ENCODE data around the gene TTC12. TPM values are rescaled to one million over a fixed set of nuclear protein-coding genes. Genes with fewer than 3 reads are reported as not detected.

Gene TTC12
- total RNA-seq, 1 experiment from 2014 or later: 25.0 TPM

DNA sequence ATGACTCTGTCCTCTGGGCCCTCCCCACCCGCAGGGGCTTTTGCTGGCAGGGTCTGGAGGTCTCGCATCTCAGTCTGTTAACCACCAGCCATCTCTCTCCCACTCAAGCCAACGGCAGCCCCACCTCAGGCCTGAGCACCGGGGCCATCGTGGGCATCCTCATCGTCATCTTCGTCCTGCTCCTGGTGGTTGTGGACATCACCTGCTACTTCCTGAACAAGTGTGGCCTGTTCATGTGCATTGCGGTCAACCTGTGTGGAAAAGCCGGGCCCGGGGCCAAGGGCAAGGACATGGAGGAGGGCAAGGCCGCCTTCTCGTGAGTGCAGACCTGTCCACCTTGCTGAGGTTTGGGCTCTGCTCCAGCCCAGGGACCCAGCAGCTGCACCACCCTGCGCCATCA lies 44.3 kb upstream of the TTC12 start:
- no peaks in the 10 kb centered on the region for H3K79me2 ChIP-seq (ENCODE audit: low read depth)
- no peaks in the 10 kb centered on the region for H3K9me2 ChIP-seq (ENCODE audit: insufficient read depth)
- intact Hi-C loops (cut with micrococcal nuclease; ENCODE audit: unreplicated experiment): no loop called here
- POLR2A ChIA-PET (ENCODE audit: unreplicated experiment): no interaction called here
- H3K27ac ChIP-seq: no peak overlapping the region
- no peaks in the 10 kb centered on the region for H3K4me1 ChIP-seq (replicated peaks; ENCODE audit: insufficient read depth)
- CTCF ChIA-PET: no interaction called here
- no peaks in the 10 kb centered on the region for H3F3A ChIP-seq (ENCODE audit: insufficient read depth, low read depth)
- TF ChIP-seq EZH2 (IDR thresholded peaks at IDR 0.05; ENCODE audit: low read depth): no peak
- TF ChIP-seq, protein P1, sequence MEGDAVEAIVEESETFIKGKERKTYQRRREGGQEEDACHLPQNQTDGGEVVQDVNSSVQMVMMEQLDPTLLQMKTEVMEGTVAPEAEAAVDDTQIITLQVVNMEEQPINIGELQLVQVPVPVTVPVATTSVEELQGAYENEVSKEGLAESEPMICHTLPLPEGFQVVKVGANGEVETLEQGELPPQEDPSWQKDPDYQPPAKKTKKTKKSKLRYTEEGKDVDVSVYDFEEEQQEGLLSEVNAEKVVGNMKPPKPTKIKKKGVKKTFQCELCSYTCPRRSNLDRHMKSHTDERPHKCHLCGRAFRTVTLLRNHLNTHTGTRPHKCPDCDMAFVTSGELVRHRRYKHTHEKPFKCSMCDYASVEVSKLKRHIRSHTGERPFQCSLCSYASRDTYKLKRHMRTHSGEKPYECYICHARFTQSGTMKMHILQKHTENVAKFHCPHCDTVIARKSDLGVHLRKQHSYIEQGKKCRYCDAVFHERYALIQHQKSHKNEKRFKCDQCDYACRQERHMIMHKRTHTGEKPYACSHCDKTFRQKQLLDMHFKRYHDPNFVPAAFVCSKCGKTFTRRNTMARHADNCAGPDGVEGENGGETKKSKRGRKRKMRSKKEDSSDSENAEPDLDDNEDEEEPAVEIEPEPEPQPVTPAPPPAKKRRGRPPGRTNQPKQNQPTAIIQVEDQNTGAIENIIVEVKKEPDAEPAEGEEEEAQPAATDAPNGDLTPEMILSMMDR (conservative IDR thresholded peaks at IDR 0.05): no peak
- no TSS peak for BruUV-seq (replicated peaks)
- H2AFZ ChIP-seq: no peak overlapping the region
- H3K9me3 ChIP-seq (ENCODE audit: insufficient read depth, low read depth): no peaks in the 10 kb centered on the region
- DNase-seq: no peak
- no peaks in the 10 kb centered on the region for H4K20me1 ChIP-seq (ENCODE audit: insufficient read depth)
- no peak overlapping the region for H3K4me2 ChIP-seq
- no peak overlapping the region for H3K4me3 ChIP-seq
- H3K36me3 ChIP-seq (ENCODE audit: low read depth): no peaks in the 10 kb centered on the region
- H3K27me3 ChIP-seq (ENCODE audit: insufficient read depth, low read depth): peaks cover 4% of the 10 kb centered on the region; the same call in 1 of the 2 replicates

DNA sequence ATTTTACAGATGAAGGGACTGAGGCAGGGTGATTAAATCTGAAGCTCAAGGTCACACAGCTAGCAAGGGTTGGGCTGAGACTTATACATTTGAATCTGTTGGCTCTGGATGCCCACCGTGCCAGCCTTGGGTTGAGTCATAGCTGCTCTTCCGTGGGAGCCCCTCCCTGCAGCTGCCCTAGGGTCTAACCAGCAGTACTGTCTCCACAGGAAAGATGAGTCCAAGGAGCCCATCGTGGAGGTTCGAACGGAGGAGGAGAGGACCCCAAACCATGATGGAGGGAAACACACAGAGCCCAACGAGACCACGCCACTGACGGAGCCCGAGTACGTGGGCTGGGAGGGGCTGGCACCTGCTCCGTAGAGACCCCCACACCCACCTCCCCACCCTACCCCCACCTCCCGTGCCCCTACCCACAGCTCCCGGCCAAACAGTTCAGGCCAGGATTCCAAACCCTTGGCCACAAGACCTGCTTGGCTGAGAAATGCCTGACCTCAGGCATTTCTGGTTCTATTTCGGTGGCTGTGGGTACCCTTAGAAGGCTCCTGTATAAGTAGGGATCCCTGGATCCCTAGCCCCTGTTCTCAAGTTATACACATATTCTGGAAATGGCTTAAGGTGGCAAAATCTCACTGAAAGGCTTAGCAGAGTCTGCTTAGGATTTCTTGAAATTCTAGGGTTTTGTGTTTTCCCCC lies 42.7 kb upstream of the TTC12 start:
- ChIA-PET POLR2A (ENCODE audit: unreplicated experiment) (no interaction called here), CTCF (no interaction called here)
- H3F3A ChIP-seq (ENCODE audit: insufficient read depth, low read depth): no peaks in the 10 kb centered on the region
- BruUV-seq (replicated peaks): no TSS peak
- no peak overlapping the region for H2AFZ ChIP-seq
- no peak for TF ChIP-seq EZH2 (IDR thresholded peaks at IDR 0.05; ENCODE audit: low read depth)
- DNase-seq: no peak
- H3K79me2 ChIP-seq (ENCODE audit: low read depth): no peaks in the 10 kb centered on the region
- H3K9me2 ChIP-seq (ENCODE audit: insufficient read depth): no peaks in the 10 kb centered on the region
- H3K4me2 ChIP-seq: no peak overlapping the region
- no peaks in the 10 kb centered on the region for H3K4me1 ChIP-seq (replicated peaks; ENCODE audit: insufficient read depth)
- no peaks in the 10 kb centered on the region for H3K36me3 ChIP-seq (ENCODE audit: low read depth)
- H3K27ac ChIP-seq: no peak overlapping the region
- no peaks in the 10 kb centered on the region for H4K20me1 ChIP-seq (ENCODE audit: insufficient read depth)
- H3K27me3 ChIP-seq (ENCODE audit: insufficient read depth, low read depth): peaks cover 12% of the 10 kb centered on the region; the same call in 1 of the 2 replicates
- no peaks in the 10 kb centered on the region for H3K9me3 ChIP-seq (ENCODE audit: insufficient read depth, low read depth)
- H3K4me3 ChIP-seq: no peak overlapping the region
- intact Hi-C loops (cut with micrococcal nuclease; ENCODE audit: unreplicated experiment): no loop called here

DNA sequence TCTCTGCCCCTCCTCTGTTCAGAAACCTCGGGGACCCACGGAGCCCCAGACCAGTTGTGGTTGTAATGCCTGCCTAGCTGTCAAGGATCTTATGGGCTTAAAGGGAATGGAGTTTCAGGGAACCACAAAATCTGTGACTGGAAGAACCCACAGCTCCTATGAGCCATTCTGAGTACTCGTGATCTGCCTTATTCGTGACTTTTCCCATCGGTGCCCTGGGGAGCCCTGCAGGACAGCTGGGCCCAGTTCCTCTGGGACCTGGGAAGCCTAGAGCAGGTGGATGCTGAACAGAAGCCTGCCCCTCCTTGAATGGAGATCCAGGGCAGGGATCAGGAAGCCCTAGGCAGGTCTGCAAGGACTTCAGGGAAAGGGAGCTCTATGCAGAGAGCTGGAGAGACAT lies 42.1 kb upstream of the TTC12 start:
- intact Hi-C loops (cut with micrococcal nuclease; ENCODE audit: unreplicated experiment): no loop called here
- Histone ChIP-seq H3K9me3 (ENCODE audit: insufficient read depth, low read depth) (no peaks in the 10 kb centered on the region), H3K4me1 (replicated peaks; ENCODE audit: insufficient read depth) (no peaks in the 10 kb centered on the region), H3K36me3 (ENCODE audit: low read depth) (no peaks in the 10 kb centered on the region), H3F3A (ENCODE audit: insufficient read depth, low read depth) (no peaks in the 10 kb centered on the region), H3K27me3 (ENCODE audit: insufficient read depth, low read depth) (peaks cover 12% of the 10 kb centered on the region; the same call in 1 of the 2 replicates), H3K4me3 (no peak overlapping the region), H3K79me2 (ENCODE audit: low read depth) (no peaks in the 10 kb centered on the region), H3K27ac (no peak overlapping the region), H4K20me1 (ENCODE audit: insufficient read depth) (no peaks in the 10 kb centered on the region), H3K4me2 (no peak overlapping the region), H2AFZ (no peak overlapping the region), H3K9me2 (ENCODE audit: insufficient read depth) (no peaks in the 10 kb centered on the region)
- no TSS peak for BruUV-seq (replicated peaks)
- DNase-seq: no peak
- ChIA-PET CTCF (no interaction called here), POLR2A (ENCODE audit: unreplicated experiment) (no interaction called here)
- no peak for TF ChIP-seq EZH2 (IDR thresholded peaks at IDR 0.05; ENCODE audit: low read depth)
- TF ChIP-seq, protein P1 (conservative IDR thresholded peaks at IDR 0.05): no peak
